K562 (cell line): ENCODE results near the gene MAPK13. TPM values are rescaled to one million over a fixed set of nuclear protein-coding genes. Genes with fewer than 3 reads are reported as not detected.
A peak's percentile ranks its signal among the peaks of the same experiment; 100 is the strongest.

Experiments used
- DPF2 ChIP-seq: fragments of 450-650 bp; IDR thresholded peaks from 2 replicates; pipeline ENCODE4 v1.6.1; 2016
- FUS ChIP-seq: fragments of 200-400 bp; formaldehyde crosslinking; optimal IDR thresholded peaks from 2 replicates; pipeline ENCODE3; 2017; ENCODE audit warnings: low read depth, low read length
- GTF2A2 ChIP-seq: IDR thresholded peaks from 2 replicates; pipeline ENCODE4 v1.6.1; 2016; ENCODE audit warnings: mild to moderate bottlenecking, missing genetic modification characterization, missing compliant biosample characterization
- KLF1 ChIP-seq: fragments of 450-650 bp; IDR thresholded peaks from 2 replicates; pipeline ENCODE4 v1.6.1; 2016; ENCODE audit warnings: missing genetic modification characterization, missing compliant biosample characterization
- MAFG ChIP-seq: fragments of 450-650 bp; conservative IDR thresholded peaks from 2 replicates; pipeline ENCODE4 v1.6.1; 2016; ENCODE audit warnings: missing genetic modification characterization, missing compliant biosample characterization
- MYBL2 ChIP-seq, 2 experiments: fragments of 450-650 bp in 1 of 2; sonication (generic) in 1 of 2; formaldehyde crosslinking in 1 of 2; IDR thresholded peaks; 2 replicates each; pipeline versions ENCODE4 v1.6.1 to v1.8.1; 2017 to 2022; ENCODE audit warnings: borderline replicate concordance in 1 of 2, inconsistent platforms in 1 of 2, low read depth in 1 of 2, mild to moderate bottlenecking in 1 of 2, missing genetic modification reagents in 1 of 2, moderate library complexity in 1 of 2
- NFIX ChIP-seq: fragments of 250-450 bp; sonication (Bioruptor Pico); IDR thresholded peaks from 2 replicates; pipeline ENCODE4 v1.4.0; 2020; ENCODE audit warnings: low read depth, mild to moderate bottlenecking, moderate library complexity
- PCBP2 ChIP-seq: fragments of 200-400 bp; formaldehyde crosslinking; IDR thresholded peaks from 2 replicates; pipeline ENCODE4 v1.6.1; 2018; ENCODE audit warnings: low read length, low read depth, mild to moderate bottlenecking, moderate library complexity; ENCODE audit not compliant: poor library complexity, severe bottlenecking
- POLR2H ChIP-seq: IDR thresholded peaks from 2 replicates; pipeline ENCODE4 v1.6.1; 2016; ENCODE audit warnings: missing genetic modification characterization, low read depth, mild to moderate bottlenecking, control low read depth, missing compliant biosample characterization, moderate library complexity
- RBM14 ChIP-seq: fragments of 200-400 bp; formaldehyde crosslinking; IDR thresholded peaks from 2 replicates; pipeline ENCODE4 v1.6.1; 2018; ENCODE audit warnings: low read depth, mild to moderate bottlenecking, low read length, moderate library complexity, borderline replicate concordance; ENCODE audit not compliant: insufficient read depth
- SREBF2 ChIP-seq: sonication (generic); formaldehyde crosslinking; IDR thresholded peaks from 2 replicates; pipeline ENCODE4 v1.4.0; 2020; ENCODE audit warnings: mild to moderate bottlenecking, missing genetic modification reagents
- STAG1 ChIP-seq: sonication (generic); formaldehyde crosslinking; IDR thresholded peaks from 2 replicates; pipeline ENCODE4 v1.5.0; 2020; ENCODE audit warnings: missing genetic modification reagents, borderline replicate concordance
- TCF3 ChIP-seq: sonication (generic); formaldehyde crosslinking; IDR thresholded peaks from 2 replicates; pipeline ENCODE4 v1.4.0; 2020; ENCODE audit warnings: mild to moderate bottlenecking, missing genetic modification reagents
- ZNF3 ChIP-seq: fragments of 250-450 bp; sonication (Bioruptor Pico); IDR thresholded peaks from 2 replicates; pipeline ENCODE4 v1.5.0; 2021; ENCODE audit warnings: mild to moderate bottlenecking, moderate library complexity
- ZNF780A ChIP-seq: fragments of 250-450 bp; sonication (Bioruptor Pico); IDR thresholded peaks from 2 replicates; pipeline ENCODE4 v1.5.0; 2021; ENCODE audit warnings: mild to moderate bottlenecking
- polyA plus RNA-seq, 8 experiments: library from polyadenylated mRNA; depleted of rRNA in 4 of 8; stranded (reverse) in 5 of 8; unstranded in 3 of 8; fragments of >200 nt; fragmentation: Nextera tagmentation in 2 of 8; fragmentation: Illumina TruSeq in 1 of 8; extraction: Ambion mirVana in 2 of 8; extraction: Trizol in 1 of 8; gene quantifications; 2 replicates each; pipeline versions ENCODE4 v1.2.1 to v1.2.3, GENCODE V29; 2011 to 2014; ENCODE audit warnings: inconsistent platforms in 1 of 8, missing spikeins in 1 of 8
- total RNA-seq, 7 experiments: library from RNA; depleted of rRNA in 6 of 7; stranded (reverse); fragments of >200 nt in 6 of 7; fragmentation: Illumina TruSeq in 2 of 7; extraction: Trizol in 2 of 7; gene quantifications; 2 replicates each; pipeline versions ENCODE4 v1.2.1 to v1.2.3, GENCODE V29; 2011 to 2021; ENCODE audit warnings: low replicate concordance in 1 of 7
- TF ChIP-seq, protein P1 (sequence below): fragments of 450-650 bp; IDR thresholded peaks from 2 replicates; pipeline ENCODE4 v1.6.1; 2016
- TF ChIP-seq, protein P2 (sequence below): fragments of 450-650 bp; formaldehyde crosslinking; IDR thresholded peaks from 2 replicates; pipeline ENCODE4 v1.4.0; 2020; ENCODE audit warnings: mild to moderate bottlenecking, moderate library complexity
- TF ChIP-seq, protein P3 (sequence below): sonication (generic); IDR thresholded peaks from 2 replicates; pipeline ENCODE4 v1.6.1; 2016
- TF ChIP-seq, protein P4 (sequence below): fragments of 250-450 bp; sonication (Bioruptor Pico); IDR thresholded peaks from 2 replicates; pipeline ENCODE4 v1.5.1; 2021; ENCODE audit warnings: mild to moderate bottlenecking
- TF ChIP-seq, protein P5 (sequence below): fragments of 250-450 bp; sonication (Bioruptor Pico); IDR thresholded peaks from 2 replicates; pipeline ENCODE4 v1.9.0; 2021; ENCODE audit warnings: mild to moderate bottlenecking
- TF ChIP-seq, protein P6 (sequence below): IDR thresholded peaks from 3 replicates; pipeline ENCODE4 v1.6.1; 2011; ENCODE audit warnings: borderline replicate concordance, mild to moderate bottlenecking; ENCODE audit not compliant: insufficient read length, insufficient read depth

MAPK13 gene
- total and polyA plus RNA-seq, 9 of the 15 experiments (the other 6 are each of a cell fraction or from before 2014, with no cell fraction given): 0.03 to 2.3 (median 0.48) TPM; not detected in 1

DNA sequence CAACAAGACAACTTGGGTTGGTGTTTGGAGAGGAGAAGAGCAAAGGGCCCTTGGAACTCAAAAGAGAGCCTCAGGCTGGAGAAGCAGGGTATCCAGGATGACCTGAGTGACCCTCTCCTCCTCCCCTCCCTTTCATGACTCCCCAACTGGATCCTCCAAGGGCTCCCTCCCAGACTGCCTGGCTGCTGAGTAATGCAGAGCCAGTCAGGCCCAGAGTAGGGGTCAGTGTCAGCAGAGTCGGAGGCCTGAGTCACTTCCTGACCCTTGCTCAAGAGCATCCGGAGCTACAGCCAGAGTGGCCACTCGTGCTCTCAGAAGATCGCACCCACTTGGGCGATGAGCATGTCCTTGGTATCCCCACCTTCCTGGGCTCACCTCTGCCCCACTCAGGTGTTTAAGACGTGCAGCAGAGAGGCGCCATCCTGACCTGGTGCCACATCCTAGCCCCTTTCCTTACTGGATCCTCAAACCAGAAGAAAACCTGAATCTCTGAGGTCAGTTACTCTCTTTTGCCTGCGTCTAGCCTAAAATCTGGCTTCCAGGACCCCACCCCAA lies 2.8 kb upstream of the MAPK13 start (continued):
- TF ChIP-seq, protein P1, sequence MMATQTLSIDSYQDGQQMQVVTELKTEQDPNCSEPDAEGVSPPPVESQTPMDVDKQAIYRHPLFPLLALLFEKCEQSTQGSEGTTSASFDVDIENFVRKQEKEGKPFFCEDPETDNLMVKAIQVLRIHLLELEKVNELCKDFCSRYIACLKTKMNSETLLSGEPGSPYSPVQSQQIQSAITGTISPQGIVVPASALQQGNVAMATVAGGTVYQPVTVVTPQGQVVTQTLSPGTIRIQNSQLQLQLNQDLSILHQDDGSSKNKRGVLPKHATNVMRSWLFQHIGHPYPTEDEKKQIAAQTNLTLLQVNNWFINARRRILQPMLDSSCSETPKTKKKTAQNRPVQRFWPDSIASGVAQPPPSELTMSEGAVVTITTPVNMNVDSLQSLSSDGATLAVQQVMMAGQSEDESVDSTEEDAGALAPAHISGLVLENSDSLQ: peak; percentile 49; the same call in 1 of the 2 replicates
- TF ChIP-seq NFIX (CRISPR knock-in tag) (no peak), GTF2A2 (tag) (no peak), MAFG (tag) (peak; percentile 47; the same call in 1 of the 2 replicates), MYBL2 (IDR thresholded peaks at IDR 0.05; ENCODE audit: low read depth) (no peak), MYBL2 (CRISPR knock-in tag; IDR thresholded peaks at IDR 0.05; ENCODE audit: borderline replicate concordance) (no peak), ZNF780A (CRISPR knock-in tag) (no peak), DPF2 (peak; percentile 94), ZNF3 (CRISPR knock-in tag) (no peak), POLR2H (tag) (no peak), PCBP2 (no peak), SREBF2 (no peak), STAG1 (CRISPR knock-in tag) (no peak), TCF3 (CRISPR knock-in tag) (no peak), KLF1 (tag) (no peak), RBM14 (no peak), FUS (no peak)
- TF ChIP-seq, protein P2, sequence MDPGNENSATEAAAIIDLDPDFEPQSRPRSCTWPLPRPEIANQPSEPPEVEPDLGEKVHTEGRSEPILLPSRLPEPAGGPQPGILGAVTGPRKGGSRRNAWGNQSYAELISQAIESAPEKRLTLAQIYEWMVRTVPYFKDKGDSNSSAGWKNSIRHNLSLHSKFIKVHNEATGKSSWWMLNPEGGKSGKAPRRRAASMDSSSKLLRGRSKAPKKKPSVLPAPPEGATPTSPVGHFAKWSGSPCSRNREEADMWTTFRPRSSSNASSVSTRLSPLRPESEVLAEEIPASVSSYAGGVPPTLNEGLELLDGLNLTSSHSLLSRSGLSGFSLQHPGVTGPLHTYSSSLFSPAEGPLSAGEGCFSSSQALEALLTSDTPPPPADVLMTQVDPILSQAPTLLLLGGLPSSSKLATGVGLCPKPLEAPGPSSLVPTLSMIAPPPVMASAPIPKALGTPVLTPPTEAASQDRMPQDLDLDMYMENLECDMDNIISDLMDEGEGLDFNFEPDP: no peak
- TF ChIP-seq, protein P3, sequence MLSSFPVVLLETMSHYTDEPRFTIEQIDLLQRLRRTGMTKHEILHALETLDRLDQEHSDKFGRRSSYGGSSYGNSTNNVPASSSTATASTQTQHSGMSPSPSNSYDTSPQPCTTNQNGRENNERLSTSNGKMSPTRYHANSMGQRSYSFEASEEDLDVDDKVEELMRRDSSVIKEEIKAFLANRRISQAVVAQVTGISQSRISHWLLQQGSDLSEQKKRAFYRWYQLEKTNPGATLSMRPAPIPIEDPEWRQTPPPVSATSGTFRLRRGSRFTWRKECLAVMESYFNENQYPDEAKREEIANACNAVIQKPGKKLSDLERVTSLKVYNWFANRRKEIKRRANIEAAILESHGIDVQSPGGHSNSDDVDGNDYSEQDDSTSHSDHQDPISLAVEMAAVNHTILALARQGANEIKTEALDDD: no peak
- TF ChIP-seq, protein P4, sequence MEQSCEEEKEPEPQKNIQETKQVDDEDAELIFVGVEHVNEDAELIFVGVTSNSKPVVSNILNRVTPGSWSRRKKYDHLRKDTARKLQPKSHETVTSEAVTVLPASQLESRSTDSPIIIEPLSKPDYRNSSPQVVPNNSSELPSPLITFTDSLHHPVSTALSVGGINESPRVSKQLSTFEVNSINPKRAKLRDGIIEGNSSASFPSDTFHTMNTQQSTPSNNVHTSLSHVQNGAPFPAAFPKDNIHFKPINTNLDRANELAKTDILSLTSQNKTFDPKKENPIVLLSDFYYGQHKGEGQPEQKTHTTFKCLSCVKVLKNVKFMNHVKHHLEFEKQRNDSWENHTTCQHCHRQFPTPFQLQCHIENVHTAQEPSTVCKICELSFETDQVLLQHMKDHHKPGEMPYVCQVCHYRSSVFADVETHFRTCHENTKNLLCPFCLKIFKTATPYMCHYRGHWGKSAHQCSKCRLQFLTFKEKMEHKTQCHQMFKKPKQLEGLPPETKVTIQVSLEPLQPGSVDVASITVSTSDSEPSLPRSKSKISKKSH (CRISPR knock-in tag): no peak
- TF ChIP-seq, protein P5, sequence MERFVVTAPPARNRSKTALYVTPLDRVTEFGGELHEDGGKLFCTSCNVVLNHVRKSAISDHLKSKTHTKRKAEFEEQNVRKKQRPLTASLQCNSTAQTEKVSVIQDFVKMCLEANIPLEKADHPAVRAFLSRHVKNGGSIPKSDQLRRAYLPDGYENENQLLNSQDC (CRISPR knock-in tag): no peak
- TF ChIP-seq, protein P6, sequence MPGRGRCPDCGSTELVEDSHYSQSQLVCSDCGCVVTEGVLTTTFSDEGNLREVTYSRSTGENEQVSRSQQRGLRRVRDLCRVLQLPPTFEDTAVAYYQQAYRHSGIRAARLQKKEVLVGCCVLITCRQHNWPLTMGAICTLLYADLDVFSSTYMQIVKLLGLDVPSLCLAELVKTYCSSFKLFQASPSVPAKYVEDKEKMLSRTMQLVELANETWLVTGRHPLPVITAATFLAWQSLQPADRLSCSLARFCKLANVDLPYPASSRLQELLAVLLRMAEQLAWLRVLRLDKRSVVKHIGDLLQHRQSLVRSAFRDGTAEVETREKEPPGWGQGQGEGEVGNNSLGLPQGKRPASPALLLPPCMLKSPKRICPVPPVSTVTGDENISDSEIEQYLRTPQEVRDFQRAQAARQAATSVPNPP: no peak
